BLaER1 treated with 17β-estradiol and CSF1 and Interleukin-3, amounts not matched to agents 10 nM and 100 nM (cell line): Measurements from ENCODE around the gene ZNF576.
A peak's percentile ranks its signal among the peaks of the same experiment; 100 is the strongest.

Experiments
- H3K27ac ChIP-seq, 11 experiments: shearing (Covaris generic); formaldehyde crosslinking; 2 replicates each; pipeline ENCODE4 v1.8.1; 2022
- H3K27me3 ChIP-seq, 11 experiments: shearing (Covaris generic); formaldehyde crosslinking; 2 replicates each; pipeline ENCODE4 v1.8.1; 2022
- H3K36me3 ChIP-seq, 11 experiments: shearing (Covaris generic); formaldehyde crosslinking; 2 replicates each; pipeline ENCODE4 v1.8.1; 2022
- H3K4me1 ChIP-seq, 10 experiments: shearing (Covaris generic); formaldehyde crosslinking; 2 replicates each; pipeline ENCODE4 v1.8.1; 2022
- H3K4me2 ChIP-seq, 11 experiments: shearing (Covaris generic); formaldehyde crosslinking; 2 replicates each; pipeline ENCODE4 v1.8.1; 2022
- H3K4me3 ChIP-seq, 10 experiments: shearing (Covaris generic); formaldehyde crosslinking; 2 replicates each; pipeline ENCODE4 v1.8.1; 2022
- H3K9ac ChIP-seq, 11 experiments: shearing (Covaris generic); formaldehyde crosslinking; 2 replicates each; pipeline ENCODE4 v1.8.1; 2022
- H3K9me3 ChIP-seq, 11 experiments: shearing (Covaris generic); formaldehyde crosslinking; replicated peaks in 1 of 11; 2 replicates each; pipeline ENCODE4 v1.8.1; 2022
- H4K20me1 ChIP-seq, 11 experiments: shearing (Covaris generic); formaldehyde crosslinking; 2 replicates each; pipeline ENCODE4 v1.8.1; 2022
- Cebpa-rat ChIP-seq, 11 experiments: shearing (Covaris generic); IDR thresholded peaks; 2 replicates each; pipeline ENCODE4 v1.8.1; 2022

The ZNF576 gene

GRCh38 chr19:43592800-43593350 is 3.5 kb upstream of the ZNF576 start:
- Histone ChIP-seq H3K9ac (peak overlapping the region in 9 of 11 experiments; percentile 53 to 98 (median 92); a peak in 11 of 22 replicates), H3K4me1 (peaks cover 28 to 54% (median 42%) of the 10 kb centered on the region in 10 experiments), H3K4me3 (no peak overlapping the region), H3K27ac (0 out of 22 replicates have a peak overlapping the region, but pooled peaks of 3 of the 11 experiments have one; percentile 8 to 16 (median 8)), H3K9me3 (no peaks in the 10 kb centered on the region), H4K20me1 (peaks cover 0 to 66% (median 32%) of the 10 kb centered on the region in 11 experiments; a peak in 17 of 22 replicates), H3K27me3 (no peaks in the 10 kb centered on the region), H3K36me3 (peaks cover 51 to 67% (median 59%) of the 10 kb centered on the region in 11 experiments), H3K4me2 (peak overlapping the region in 5 of 11 experiments; percentile 91 to 99 (median 93); a peak in 6 of 22 replicates)
- TF ChIP-seq Cebpa-rat (IDR thresholded peaks at IDR 0.05), result no peak

- peaks cover 54 to 72% (median 62%) of the 10 kb centered on the region in 11 experiments for H3K36me3 ChIP-seq
- H4K20me1 ChIP-seq, result peaks cover 0 to 74% (median 32%) of the 10 kb centered on the region in 11 experiments; a peak in 17 of 22 replicates
- H3K4me2 ChIP-seq, result peak overlapping the region; percentile 89 to 99 (median 96)
- TF ChIP-seq Cebpa-rat (IDR thresholded peaks at IDR 0.05), result no peak
- no peaks in the 10 kb centered on the region for H3K9me3 ChIP-seq
- peak overlapping the region; percentile 76 to 90 (median 82) for H3K4me3 ChIP-seq
- peak overlapping the region in 10 of 11 experiments; percentile 86 to 98 (median 92); a peak in 19 of 22 replicates for H3K27ac ChIP-seq
- H3K9ac ChIP-seq, result peak overlapping the region; percentile 87 to 98 (median 92)
- peaks cover 41 to 66% (median 54%) of the 10 kb centered on the region in 10 experiments for H3K4me1 ChIP-seq
- no peaks in the 10 kb centered on the region for H3K27me3 ChIP-seq
These were observed 2.2 kb upstream of the ZNF576 start for GRCh38 chr19:43594081-43594697.

GRCh38 chr19:43594710-43595604 is 1.4 kb upstream of the ZNF576 start:
- H3K27ac ChIP-seq, result peak overlapping the region; percentile 85 to 98 (median 91)
- peaks cover 54 to 72% (median 63%) of the 10 kb centered on the region in 11 experiments for H3K36me3 ChIP-seq
- peak overlapping the region; percentile 76 to 90 (median 82) for H3K4me3 ChIP-seq

GRCh38 chr19:43595605-43595998 is 793 bp upstream of the ZNF576 start:
- peak overlapping the region; percentile 85 to 98 (median 91) for H3K27ac ChIP-seq
- H3K4me3 ChIP-seq, result peak overlapping the region; percentile 76 to 90 (median 82)
- no peak for TF ChIP-seq Cebpa-rat (IDR thresholded peaks at IDR 0.05)
- H3K4me2 ChIP-seq, result peak overlapping the region; percentile 89 to 99 (median 96)
- peaks cover 0 to 65% (median 32%) of the 10 kb centered on the region in 11 experiments; a peak in 17 of 22 replicates for H4K20me1 ChIP-seq
- H3K27me3 ChIP-seq, result no peaks in the 10 kb centered on the region
- peaks cover 33 to 53% (median 45%) of the 10 kb centered on the region in 10 experiments for H3K4me1 ChIP-seq
- H3K9me3 ChIP-seq, result no peaks in the 10 kb centered on the region
- H3K36me3 ChIP-seq, result peaks cover 56 to 72% (median 63%) of the 10 kb centered on the region in 11 experiments
- H3K9ac ChIP-seq, result peak overlapping the region; percentile 87 to 98 (median 92)

More at GRCh38 chr19:43594710-43595604, 1.4 kb upstream of the ZNF576 start:
- H3K4me2 ChIP-seq, result peak overlapping the region; percentile 89 to 99 (median 96)
- no peaks in the 10 kb centered on the region for H3K9me3 ChIP-seq
- peaks cover 0 to 71% (median 32%) of the 10 kb centered on the region in 11 experiments; a peak in 17 of 22 replicates for H4K20me1 ChIP-seq
- no peaks in the 10 kb centered on the region for H3K27me3 ChIP-seq
- no peak for TF ChIP-seq Cebpa-rat (IDR thresholded peaks at IDR 0.05)
- H3K4me1 ChIP-seq, result peaks cover 39 to 59% (median 51%) of the 10 kb centered on the region in 10 experiments
- peak overlapping the region; percentile 87 to 98 (median 92) for H3K9ac ChIP-seq

GRCh38 chr19:43596842-43597461 is 557 bp downstream of the ZNF576 start:
- Histone ChIP-seq H3K27me3 (no peaks in the 10 kb centered on the region), H3K36me3 (peaks cover 58 to 72% (median 64%) of the 10 kb centered on the region in 11 experiments), H3K9ac (peak overlapping the region; percentile 87 to 98 (median 92)), H3K27ac (peak overlapping the region; percentile 86 to 98 (median 93)), H3K9me3 (no peaks in the 10 kb centered on the region), H4K20me1 (peaks cover 0 to 53% (median 27%) of the 10 kb centered on the region in 11 experiments; a peak in 17 of 22 replicates), H3K4me3 (peak overlapping the region; percentile 65 to 90 (median 82)), H3K4me2 (peak overlapping the region; percentile 92 to 99 (median 98)), H3K4me1 (peaks cover 41 to 55% (median 45%) of the 10 kb centered on the region in 10 experiments)
- TF ChIP-seq Cebpa-rat (IDR thresholded peaks at IDR 0.05), result no peak

GRCh38 chr19:43597876-43598275 is 1.5 kb downstream of the ZNF576 start:
- H3K27ac ChIP-seq, result peak overlapping the region in 10 of 11 experiments; percentile 88 to 98 (median 93); a peak in 16 of 22 replicates
- H3K4me2 ChIP-seq, result peak overlapping the region; percentile 92 to 99 (median 98)
- H3K4me3 ChIP-seq, result peak overlapping the region; percentile 65 to 90 (median 82); a peak in 18 of 20 replicates
- H3K9ac ChIP-seq, result peak overlapping the region; percentile 87 to 98 (median 92); a peak in 21 of 22 replicates
- no peaks in the 10 kb centered on the region for H3K9me3 ChIP-seq
- peaks cover 0 to 44% (median 18%) of the 10 kb centered on the region in 11 experiments; a peak in 16 of 22 replicates for H4K20me1 ChIP-seq
- TF ChIP-seq Cebpa-rat (IDR thresholded peaks at IDR 0.05), result no peak
- no peaks in the 10 kb centered on the region for H3K27me3 ChIP-seq
- peaks cover 56 to 72% (median 64%) of the 10 kb centered on the region in 11 experiments for H3K36me3 ChIP-seq
- peaks cover 41 to 63% (median 55%) of the 10 kb centered on the region in 10 experiments for H3K4me1 ChIP-seq

GRCh38 chr19:43598445-43599240 is 2.2 kb downstream of the ZNF576 start:
- Histone ChIP-seq H3K4me3 (peak overlapping the region in 7 of 10 experiments; percentile 65 to 90 (median 83); a peak in 11 of 20 replicates), H3K9ac (peak overlapping the region; percentile 87 to 98 (median 92); a peak in 19 of 22 replicates), H3K27me3 (no peaks in the 10 kb centered on the region), H3K27ac (peak overlapping the region in 3 of 11 experiments; percentile 91 to 98 (median 93); a peak in 5 of 22 replicates), H3K4me1 (peaks cover 33 to 64% (median 58%) of the 10 kb centered on the region in 10 experiments), H3K4me2 (peak overlapping the region; percentile 92 to 99 (median 98)), H3K9me3 (no peaks in the 10 kb centered on the region), H3K36me3 (peaks cover 48 to 68% (median 56%) of the 10 kb centered on the region in 11 experiments), H4K20me1 (peaks cover 0 to 42% (median 12%) of the 10 kb centered on the region in 11 experiments; a peak in 15 of 22 replicates)
- no peak for TF ChIP-seq Cebpa-rat (IDR thresholded peaks at IDR 0.05)
